CMK (cell line): ENCODE measurements around the gene RAB39A.

ENCODE experiments used
- DNase-seq: peaks from one replicate; pipeline ENCODE4 v3.0.0-alpha.2; 2010; ENCODE audit warnings: low read depth

Gene RAB39A

DNA sequence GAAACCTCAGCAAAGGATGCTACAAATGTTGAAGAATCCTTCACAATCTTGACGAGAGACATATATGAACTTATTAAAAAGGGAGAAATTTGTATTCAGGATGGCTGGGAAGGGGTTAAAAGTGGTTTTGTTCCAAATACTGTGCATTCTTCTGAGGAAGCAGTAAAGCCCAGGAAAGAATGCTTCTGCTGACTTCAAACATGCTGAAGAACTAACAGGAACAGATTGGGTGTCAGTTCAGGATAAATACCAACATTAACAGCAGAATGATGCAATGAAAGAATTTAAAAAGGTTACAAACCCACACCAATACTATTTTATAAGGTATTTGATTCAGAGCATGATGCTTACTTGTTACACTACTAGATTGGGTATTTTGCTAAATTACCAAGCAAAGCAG, 33.9 kb downstream of the RAB39A start:
- DNase-seq = no peak

DNA sequence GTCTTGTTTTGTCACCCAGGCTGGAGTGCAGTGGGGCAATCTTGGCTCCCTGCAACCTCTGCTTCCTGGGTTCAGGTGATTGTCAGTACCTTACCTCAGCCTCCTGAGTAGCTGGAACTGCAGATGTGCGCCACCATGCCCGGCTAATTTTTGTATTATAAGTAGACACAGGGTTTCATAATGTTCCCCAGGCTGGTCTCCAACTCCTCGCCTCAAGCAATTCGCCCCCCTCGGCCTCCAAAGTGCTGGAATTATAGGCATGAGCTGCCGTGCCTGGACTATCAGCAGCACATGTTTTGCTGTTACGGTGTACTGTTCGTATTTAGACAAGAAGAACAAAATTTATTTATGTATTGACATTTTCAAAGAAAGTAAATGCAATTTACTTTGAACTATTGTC, 34.8 kb downstream of the RAB39A start:
- no peak for DNase-seq

DNA sequence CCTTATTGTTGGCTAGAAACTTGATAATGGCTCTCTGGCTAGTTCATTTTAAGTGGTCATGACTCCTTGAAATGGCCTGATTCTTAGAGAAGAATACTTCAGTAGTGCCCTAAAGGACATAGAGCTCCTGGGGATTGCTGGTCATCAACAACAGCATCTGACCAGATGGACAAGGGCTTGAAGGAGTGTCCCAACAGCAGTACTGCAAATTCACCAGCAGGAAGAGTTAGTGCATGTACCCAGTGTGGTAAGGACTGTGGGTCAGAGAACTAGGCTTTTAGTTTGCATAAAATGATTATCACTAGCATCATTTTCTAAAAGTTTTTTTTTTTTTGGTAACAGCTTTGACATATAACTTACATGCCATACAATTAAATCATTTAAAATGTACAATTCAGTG, 41.0 kb downstream of the RAB39A start:
- DNase-seq = no peak

DNA sequence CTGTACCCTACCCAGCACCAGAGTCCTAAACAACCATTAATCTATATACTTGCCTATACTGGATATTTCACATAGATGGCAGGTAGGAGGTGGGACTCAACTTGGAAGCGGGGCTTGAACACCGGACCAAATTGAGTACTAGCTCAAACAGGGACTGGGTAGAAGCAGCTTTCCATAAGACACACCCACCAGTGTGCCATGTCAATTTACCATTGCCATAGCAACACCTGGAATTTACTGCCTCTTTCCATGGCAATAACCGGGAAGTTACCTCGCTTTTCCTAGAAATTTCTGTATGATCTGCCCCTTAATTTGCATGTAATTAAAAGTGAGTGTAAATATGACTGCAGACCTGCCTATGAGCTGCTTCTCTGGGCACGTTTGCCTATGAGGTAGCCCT, 41.8 kb downstream of the RAB39A start:
- DNase-seq = no peak

DNA sequence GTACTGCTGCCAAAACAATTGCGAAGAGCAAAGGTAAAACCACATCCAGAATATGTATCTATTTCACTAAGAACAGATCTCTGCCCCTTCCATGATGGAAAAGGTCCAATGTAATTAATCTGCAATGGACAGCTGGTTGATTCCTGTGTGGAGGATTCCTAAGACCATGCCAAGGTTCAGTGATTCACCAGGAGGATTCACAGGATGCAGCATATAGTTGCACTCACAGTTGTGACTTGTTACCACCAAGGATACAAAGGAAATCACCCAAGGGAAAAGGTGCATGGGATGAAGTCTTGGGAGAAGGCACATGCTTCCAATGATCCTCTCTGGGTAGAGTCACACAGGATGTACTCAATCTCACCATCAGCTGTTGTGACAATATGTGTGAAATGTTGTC, 45.4 kb downstream of the RAB39A start:
- no peak for DNase-seq

DNA sequence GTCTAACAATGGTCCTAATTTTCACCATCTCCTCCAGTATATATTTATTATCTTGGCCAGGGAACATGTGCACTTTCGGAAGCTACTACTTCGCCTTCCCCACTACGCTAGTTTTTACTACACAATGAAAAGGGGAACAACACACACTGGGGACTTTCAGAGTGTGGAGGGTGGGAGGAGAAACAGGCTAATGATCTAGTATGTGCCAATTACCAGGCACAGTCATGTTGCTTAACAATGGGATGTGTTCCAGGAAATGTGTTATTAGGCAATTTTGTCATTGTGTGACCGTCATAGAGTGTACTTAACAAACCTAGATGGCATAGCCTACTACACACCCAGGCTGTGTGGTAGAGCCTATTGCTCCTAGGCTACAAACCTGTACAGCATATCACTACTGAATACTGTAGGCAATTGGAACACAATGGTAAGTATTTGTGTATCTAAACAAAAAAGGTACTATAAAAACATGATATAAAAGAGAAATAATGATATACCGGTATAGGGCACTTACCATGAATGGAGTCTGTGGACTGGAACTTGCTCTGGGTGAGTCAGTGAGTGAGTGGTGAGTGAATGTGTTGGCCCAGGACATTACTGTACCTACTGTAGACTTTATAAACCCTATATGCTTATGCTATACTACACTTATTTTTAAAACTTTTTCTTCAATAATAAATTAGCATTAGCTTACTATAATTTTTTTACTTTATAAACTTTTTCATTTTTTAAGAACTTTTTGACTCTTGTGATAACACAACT, 60.3 kb downstream of the RAB39A start:
- DNase-seq = no peak

DNA sequence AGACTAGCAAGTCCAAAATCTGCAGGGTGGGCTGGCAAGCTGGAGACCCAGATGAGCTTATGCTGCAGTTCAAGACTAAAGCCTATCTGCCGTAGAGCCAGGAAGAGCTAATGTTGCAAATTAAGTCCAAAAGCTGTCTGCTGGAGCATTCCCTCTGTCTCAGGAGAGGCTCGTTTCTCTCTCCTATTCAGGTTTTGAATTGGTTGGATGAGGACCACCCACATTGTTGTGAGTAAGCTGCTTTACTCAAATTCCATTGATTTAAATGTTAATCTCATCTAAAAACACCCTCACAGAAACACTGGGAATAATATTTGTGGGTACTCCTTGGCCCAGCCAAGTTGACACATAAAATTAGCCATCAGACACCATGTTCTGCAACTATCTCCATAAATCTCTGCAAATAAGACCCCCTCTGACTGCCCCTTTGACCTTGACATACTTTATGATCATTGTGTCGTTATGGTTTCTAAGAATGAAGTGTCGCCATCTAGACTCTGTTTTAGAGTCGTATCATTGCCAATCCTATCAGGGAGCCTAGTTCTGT, 63.7 kb downstream of the RAB39A start:
- no peak for DNase-seq

DNA sequence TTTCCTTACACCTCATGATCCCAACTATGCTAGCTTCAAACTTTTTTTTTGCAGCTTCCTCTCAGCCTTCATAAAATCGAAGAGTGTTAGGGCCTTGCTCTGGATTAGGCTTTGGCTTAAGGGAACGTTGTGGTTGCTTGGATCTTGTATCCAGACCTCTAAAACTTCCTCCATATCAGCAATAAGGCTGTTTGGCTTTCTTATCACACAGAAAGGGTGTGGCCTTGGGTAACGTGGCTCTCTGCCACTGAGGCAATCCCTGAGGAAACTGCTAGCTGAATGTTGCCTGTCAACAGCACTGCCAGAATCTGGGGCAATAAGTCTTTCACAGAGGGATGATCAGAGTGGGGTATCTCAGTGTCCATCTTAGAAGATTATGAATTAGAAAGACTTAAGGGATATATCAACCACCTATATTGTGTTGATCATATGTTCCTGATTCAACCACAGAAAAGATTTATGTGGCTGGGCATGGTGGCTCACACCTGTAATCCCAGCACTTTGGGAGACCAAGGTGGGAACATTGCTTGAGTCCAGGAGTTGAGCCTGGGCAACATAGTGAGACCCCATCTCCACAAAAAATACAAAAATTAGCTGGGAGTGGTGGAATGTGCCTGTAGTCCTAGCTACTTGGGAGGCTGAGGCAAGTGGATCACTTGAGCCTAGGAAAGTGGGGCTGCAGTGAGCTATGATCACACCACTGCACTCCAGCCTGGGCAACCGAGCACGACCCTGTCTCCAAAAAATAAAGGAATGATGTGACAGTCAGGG, 67.9 kb downstream of the RAB39A start:
- no peak for DNase-seq

DNA sequence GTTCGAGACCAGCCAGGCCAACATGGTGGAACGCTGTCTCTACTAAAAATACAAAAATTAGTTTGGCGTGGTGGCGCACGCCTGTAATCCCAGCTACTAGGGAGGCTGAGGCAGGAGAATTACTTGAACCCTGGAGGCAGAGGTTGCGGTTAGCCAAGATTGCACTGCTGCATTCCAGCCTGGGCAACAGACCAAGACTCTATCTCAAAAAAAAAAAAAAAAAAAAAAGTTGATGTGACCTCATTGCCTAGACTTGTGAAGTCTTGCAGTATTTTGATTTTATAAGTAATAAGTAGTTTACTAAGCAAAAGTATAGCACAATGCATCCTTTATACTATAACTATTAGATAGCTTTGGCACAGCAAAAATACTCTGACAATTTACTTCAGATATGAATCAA, 70.5 kb downstream of the RAB39A start:
- DNase-seq = no peak

DNA sequence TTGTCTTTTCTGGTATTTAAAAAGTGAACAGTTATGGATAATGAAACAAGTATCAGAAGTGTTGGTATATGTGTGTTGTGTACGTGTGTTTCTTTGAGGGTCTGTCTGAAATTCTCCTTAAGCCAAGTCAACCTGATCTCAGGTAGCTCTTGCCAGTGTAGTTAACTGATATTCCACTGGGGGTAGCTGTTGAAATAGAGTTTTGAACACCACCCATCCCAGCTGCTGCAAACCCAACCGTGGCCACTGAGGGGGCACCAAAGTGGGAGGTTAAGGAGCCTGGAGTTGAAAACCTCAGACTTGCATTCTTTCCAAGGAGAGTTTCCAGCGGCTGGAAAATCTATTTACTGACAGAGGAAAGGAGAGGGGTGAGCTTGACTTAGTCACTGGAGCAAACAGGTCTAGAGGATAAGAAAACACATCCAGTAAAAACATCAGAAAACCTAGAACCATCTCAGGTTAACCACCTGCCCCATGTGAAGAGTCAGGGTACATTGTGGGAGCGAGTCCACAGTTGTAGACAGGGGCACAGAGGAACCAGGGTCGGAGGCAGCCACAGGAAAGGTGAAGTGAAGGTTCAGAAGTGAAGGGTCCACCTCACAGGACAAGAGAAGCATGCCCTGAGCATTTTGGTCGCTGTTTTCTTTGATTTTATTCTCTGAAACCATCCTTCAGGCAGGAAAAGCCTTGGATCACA, 71.7 kb downstream of the RAB39A start:
- DNase-seq = no peak

DNA sequence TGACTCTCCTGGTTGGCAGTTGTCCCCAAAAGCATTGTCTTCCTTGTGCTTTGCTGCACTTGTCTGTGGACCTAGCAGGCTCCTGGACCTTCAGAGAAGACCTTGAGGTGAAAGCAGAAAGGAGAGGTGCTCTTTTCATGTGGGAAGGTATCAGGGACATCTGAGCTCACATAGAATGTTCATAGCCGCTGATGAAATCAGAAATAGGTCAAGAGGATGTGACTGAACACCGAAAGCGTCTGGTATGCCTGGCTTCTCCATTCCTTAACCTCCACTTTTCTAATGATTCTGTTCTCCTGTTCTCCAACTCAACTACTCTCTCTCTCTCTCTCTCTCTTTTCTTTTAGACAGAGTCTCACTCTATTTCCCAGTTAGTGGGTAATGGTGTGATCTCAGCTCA, 74.2 kb downstream of the RAB39A start:
- DNase-seq = no peak

DNA sequence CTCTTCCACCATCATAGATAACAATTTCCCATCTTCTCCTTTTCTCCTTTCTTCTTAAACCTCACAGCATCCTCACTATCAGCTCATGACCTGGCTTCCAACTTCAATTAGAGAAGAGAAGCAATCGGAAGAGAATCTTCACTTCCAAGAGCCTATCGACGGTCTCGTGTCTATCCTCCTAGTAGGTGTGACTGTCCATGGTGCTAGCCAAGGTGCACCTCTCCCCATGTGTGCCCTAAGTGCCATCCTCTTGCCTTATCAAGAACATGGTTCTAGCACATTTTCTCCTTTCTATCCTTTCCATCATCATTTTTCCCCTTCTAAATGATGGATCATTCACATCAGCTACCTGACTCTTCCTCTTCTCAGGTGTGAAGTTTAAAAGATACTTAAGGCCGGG, 75.4 kb downstream of the RAB39A start:
- DNase-seq = no peak

DNA sequence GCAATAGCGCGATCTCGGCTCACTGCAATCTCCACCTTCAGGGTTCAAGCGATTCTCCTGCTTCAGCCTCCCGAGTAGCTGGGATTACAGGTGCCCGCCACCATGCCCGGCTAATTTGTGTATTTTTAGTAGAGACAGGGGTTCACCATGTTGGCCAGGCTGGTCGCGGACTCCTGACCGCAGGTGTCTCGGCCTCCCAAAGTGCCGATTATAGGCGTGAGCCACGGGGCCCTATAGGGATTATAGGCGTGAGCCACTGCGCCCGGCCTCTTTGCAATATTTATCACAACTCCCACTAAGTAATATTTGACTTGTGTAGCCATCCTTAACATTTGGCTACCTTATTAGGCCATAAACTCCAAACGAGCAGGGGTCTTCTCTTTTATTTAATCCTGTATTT, 79.6 kb downstream of the RAB39A start:
- no peak for DNase-seq

DNA sequence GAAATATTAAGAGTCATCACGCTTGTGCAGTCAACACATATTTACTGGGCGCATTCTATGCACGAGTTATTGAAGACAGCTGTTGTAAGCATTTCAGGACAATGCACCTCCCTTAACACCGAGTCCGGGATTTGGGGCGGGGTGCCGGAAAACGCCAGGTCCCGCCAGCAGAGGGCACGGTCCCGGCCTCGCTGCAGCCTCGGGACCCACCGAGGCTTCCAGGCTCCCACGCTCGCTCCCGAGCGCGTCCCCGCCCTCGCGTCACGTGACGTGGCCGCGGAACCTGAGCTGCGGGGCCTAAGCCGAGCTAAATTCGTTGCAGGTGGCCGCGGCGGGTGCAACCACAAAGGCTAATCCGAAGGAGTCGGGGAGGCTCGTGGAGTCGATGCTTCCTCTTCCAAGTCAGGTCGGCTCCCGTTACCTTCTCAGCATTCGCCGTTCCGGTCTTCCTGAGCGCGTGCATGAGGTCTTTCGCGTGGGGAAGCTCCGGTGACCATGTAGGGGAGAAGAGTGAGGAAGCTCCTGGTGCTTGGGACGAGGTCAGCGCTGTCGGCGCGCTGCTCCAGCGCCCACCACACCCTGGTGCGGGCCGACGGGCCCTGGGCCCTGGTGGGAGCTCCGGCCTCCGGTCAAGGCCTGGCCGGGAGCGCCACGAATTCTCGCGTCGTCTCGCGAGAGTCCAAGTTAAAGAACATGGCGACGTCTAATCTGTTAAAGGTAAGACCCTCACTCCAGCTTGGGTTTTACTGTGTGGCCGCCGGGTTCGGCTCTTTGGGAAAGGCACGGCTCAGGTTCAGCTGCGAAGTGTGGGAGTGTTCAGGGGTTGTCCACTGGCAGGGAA, 80.6 kb downstream of the RAB39A start, which contains the start of gene CUL5:
TSS of gene CUL5 (plus strand) at position 243 of the 841 bp plus-strand sequence. CDS start at position 694, 451 bp downstream.
- DNase-seq = peak; percentile 89

DNA sequence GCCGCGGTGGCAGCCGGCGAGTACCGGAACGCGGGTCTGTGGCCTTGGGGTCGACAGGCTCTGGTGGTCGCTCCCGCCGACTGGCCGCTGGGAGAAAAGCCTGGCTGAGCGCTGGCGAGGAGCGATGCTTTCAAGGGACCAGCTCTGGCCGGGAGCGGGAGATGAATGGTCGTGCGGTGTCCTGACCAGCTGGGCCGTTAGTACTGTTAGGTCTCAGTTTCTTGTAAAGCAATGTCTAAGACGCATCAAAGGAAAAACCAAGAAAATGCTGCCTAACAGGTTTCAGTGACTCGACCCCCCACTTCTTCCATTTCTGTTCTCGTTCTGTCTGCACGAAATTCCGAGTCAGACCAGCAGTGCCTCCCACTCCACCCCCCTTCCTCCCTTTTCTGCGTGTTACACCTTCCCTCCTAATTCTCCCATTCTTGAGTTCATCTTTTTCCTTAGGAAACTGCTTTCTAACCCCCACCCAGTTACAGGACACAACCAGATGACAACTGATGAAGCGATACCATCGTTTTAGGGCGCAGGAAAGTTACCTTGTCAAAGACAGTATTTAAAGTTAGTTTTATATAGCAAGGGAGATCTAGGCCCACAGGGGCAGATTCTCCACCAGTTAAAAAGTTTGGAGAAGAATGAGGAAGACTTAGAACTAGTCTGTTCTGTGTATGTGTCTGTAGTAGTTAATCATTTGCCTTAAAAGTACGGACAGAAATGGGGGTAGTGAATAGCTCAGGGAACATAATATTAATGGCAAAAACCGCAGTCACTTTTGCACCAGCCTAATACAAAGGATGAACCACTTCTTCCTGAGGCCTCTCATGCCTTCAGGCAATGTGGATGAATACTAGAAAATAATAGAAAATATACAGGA, 81.5 kb downstream of the RAB39A start:
- no peak for DNase-seq

DNA sequence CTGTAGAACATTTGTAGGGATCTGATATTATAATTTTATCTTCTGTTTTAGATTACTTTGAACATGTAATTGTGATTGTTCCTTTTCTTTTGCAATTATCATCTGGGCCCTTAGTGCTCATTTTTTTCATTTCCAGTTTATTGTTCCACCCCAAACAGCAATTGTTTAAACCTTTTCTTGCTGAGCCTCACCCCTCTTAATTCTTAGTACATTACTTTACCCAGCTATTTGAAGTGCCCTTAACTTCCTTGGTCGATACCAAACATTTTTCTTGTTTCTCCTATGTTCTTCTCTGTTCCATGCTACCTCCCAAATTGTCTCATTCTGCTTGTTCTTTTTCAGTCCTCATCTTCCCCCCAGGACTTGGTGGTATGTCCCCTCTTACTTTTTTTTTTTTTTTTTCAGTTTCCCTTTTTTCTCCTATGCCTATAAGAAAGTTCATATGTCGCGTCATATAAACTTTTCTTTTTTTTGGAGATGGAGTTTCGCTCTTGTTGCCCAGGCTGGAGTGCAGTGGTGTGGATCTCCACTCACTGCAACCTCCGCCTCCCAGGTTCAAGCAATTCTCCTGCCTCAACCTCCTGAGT, 84.0 kb downstream of the RAB39A start:
- no peak for DNase-seq
